Measurements from ENCODE around the gene NRG3.

NRG3 gene

DNA sequence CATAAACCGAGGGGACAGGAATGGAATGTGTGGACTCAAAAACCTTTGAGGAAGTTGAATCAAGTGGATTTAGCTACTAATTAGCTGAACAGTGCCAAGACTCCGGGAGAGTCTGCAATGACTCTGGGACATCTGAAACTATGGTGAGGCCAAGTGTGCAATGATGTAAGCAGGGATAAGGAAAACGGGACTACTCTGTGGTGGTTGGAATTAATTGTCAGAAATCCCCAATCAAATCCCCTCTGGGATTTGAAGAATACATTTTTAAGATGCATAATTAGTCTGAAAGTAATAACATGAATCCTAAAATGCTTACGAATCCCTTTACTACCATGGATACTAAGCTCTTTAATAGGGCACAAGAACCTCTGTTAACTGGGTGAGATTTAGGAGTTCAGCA is 602.8 kb downstream of the NRG3 start:
- H3K36me3 ChIP-seq (ENCODE audit: insufficient read depth, low read length): no peaks in the 10 kb centered on the region
- no peak overlapping the region for H3K9ac ChIP-seq (ENCODE audit: low read length)
- H2AFZ ChIP-seq (ENCODE audit: low read length): no peak overlapping the region
- H3K4me1 ChIP-seq (ENCODE audit: insufficient read depth, low read length, severe bottlenecking): peaks cover 18% of the 10 kb centered on the region
- no peaks in the 10 kb centered on the region for H3K9me2 ChIP-seq (ENCODE audit: low read depth, low read length)
- no peaks in the 10 kb centered on the region for H3F3A ChIP-seq (ENCODE audit: insufficient read depth, low read length)
- no peaks in the 10 kb centered on the region for H3K79me2 ChIP-seq (ENCODE audit: insufficient read depth, low read length)
- H3K4me2 ChIP-seq (ENCODE audit: low read length): no peak overlapping the region
- no peak overlapping the region for H3K4me3 ChIP-seq (ENCODE audit: low read depth, low read length, poor library complexity, severe bottlenecking)
- no peak overlapping the region for H3K27ac ChIP-seq (ENCODE audit: low read depth, low read length, poor library complexity, severe bottlenecking)
- no peaks in the 10 kb centered on the region for H3K27me3 ChIP-seq (ENCODE audit: insufficient read depth, low read length)
- H4K20me1 ChIP-seq (ENCODE audit: insufficient read depth, low read length): no peaks in the 10 kb centered on the region
- H3K9me3 ChIP-seq (ENCODE audit: low read length): peaks cover 5% of the 10 kb centered on the region; the same call in 1 of the 2 replicates
- no peak for TF ChIP-seq EZH2 (IDR thresholded peaks at IDR 0.05; ENCODE audit: borderline replicate concordance, low read length)
- TF ChIP-seq, protein P1, sequence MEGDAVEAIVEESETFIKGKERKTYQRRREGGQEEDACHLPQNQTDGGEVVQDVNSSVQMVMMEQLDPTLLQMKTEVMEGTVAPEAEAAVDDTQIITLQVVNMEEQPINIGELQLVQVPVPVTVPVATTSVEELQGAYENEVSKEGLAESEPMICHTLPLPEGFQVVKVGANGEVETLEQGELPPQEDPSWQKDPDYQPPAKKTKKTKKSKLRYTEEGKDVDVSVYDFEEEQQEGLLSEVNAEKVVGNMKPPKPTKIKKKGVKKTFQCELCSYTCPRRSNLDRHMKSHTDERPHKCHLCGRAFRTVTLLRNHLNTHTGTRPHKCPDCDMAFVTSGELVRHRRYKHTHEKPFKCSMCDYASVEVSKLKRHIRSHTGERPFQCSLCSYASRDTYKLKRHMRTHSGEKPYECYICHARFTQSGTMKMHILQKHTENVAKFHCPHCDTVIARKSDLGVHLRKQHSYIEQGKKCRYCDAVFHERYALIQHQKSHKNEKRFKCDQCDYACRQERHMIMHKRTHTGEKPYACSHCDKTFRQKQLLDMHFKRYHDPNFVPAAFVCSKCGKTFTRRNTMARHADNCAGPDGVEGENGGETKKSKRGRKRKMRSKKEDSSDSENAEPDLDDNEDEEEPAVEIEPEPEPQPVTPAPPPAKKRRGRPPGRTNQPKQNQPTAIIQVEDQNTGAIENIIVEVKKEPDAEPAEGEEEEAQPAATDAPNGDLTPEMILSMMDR (IDR thresholded peaks at IDR 0.05; ENCODE audit: low read length): no peak

DNA sequence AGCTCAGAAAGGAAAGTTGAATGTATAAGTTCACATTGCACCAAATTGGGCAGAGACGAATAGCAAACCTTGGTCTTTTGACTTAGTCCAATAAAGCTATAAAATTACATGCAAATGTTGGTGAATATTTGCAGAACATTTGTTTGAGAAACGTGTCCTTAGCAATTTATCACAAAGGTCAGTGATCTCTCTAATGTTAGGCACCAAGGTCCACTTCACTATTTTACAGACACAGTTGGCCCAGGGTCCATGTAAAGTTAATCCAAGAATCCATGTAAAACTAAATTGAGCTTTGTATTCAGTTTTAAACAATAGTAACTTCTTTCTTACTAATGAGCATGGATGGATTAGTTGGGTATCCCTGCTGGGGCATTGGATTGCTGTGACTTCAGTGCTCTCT is 617.7 kb downstream of the NRG3 start:
- H3F3A ChIP-seq (ENCODE audit: insufficient read depth, low read length): peaks cover 4% of the 10 kb centered on the region; the same call in 1 of the 2 replicates
- H3K4me1 ChIP-seq (ENCODE audit: insufficient read depth, low read length, severe bottlenecking): peaks cover 18% of the 10 kb centered on the region
- H3K27me3 ChIP-seq (ENCODE audit: insufficient read depth, low read length): no peaks in the 10 kb centered on the region
- no peak overlapping the region for H3K4me3 ChIP-seq (ENCODE audit: low read depth, low read length, poor library complexity, severe bottlenecking)
- H4K20me1 ChIP-seq (ENCODE audit: insufficient read depth, low read length): no peaks in the 10 kb centered on the region
- peak overlapping the region; percentile 31; the same call in 1 of the 2 replicates for H2AFZ ChIP-seq (ENCODE audit: low read length)
- no peak overlapping the region for H3K27ac ChIP-seq (ENCODE audit: low read depth, low read length, poor library complexity, severe bottlenecking)
- H3K36me3 ChIP-seq (ENCODE audit: insufficient read depth, low read length): no peaks in the 10 kb centered on the region
- no peaks in the 10 kb centered on the region for H3K9me3 ChIP-seq (ENCODE audit: low read length)
- H3K9ac ChIP-seq (ENCODE audit: low read length): no peak overlapping the region
- TF ChIP-seq, protein P1 (IDR thresholded peaks at IDR 0.05; ENCODE audit: low read length): no peak
- no peak for TF ChIP-seq EZH2 (IDR thresholded peaks at IDR 0.05; ENCODE audit: borderline replicate concordance, low read length)
- H3K79me2 ChIP-seq (ENCODE audit: insufficient read depth, low read length): no peaks in the 10 kb centered on the region
- no peaks in the 10 kb centered on the region for H3K9me2 ChIP-seq (ENCODE audit: low read depth, low read length)
- no peak overlapping the region for H3K4me2 ChIP-seq (ENCODE audit: low read length)

DNA sequence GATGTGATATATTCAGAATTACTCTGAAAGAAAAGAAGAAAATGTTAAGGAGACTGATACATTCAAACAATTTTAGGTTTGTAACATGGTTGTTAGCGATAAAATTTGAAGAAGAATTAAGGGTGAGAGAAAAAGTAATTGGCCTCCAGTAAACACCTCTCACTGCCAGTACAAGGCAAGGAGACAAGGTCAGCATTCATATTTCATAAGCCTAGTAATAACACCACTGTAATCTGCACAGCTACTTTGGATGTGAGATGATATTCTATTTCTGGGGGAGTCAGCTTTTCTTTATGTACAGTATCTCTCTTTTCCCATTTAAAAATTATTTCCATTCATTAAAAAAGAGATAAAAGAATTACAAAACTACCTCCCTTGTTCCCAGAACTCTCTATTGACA is 621.1 kb downstream of the NRG3 start:
- Histone ChIP-seq H3K4me2 (ENCODE audit: low read length) (no peak overlapping the region), H3K79me2 (ENCODE audit: insufficient read depth, low read length) (no peaks in the 10 kb centered on the region)

More for the DNA sequence above, 621.1 kb downstream of the NRG3 start:
- Histone ChIP-seq H3K27me3 (ENCODE audit: insufficient read depth, low read length) (no peaks in the 10 kb centered on the region), H3K9ac (ENCODE audit: low read length) (no peak overlapping the region), H3K27ac (ENCODE audit: low read depth, low read length, poor library complexity, severe bottlenecking) (no peak overlapping the region), H3K9me2 (ENCODE audit: low read depth, low read length) (no peaks in the 10 kb centered on the region), H2AFZ (ENCODE audit: low read length) (no peak overlapping the region), H3F3A (ENCODE audit: insufficient read depth, low read length) (no peaks in the 10 kb centered on the region), H3K9me3 (ENCODE audit: low read length) (no peaks in the 10 kb centered on the region), H3K4me1 (ENCODE audit: insufficient read depth, low read length, severe bottlenecking) (peaks cover 40% of the 10 kb centered on the region), H4K20me1 (ENCODE audit: insufficient read depth, low read length) (no peaks in the 10 kb centered on the region), H3K4me3 (ENCODE audit: low read depth, low read length, poor library complexity, severe bottlenecking) (no peak overlapping the region), H3K36me3 (ENCODE audit: insufficient read depth, low read length) (no peaks in the 10 kb centered on the region)
- TF ChIP-seq EZH2 (IDR thresholded peaks at IDR 0.05; ENCODE audit: borderline replicate concordance, low read length): no peak
- TF ChIP-seq, protein P1 (IDR thresholded peaks at IDR 0.05; ENCODE audit: low read length): no peak
